GM06990 (cell line): ENCODE measurements around the gene INSR.

Source experiments
- DNase-seq: peaks from one replicate; pipeline ENCODE4 v3.0.0-alpha.2; 2011; ENCODE audit not compliant: insufficient read length; ENCODE audit errors: extremely low read depth
- H3K27me3 ChIP-seq: replicated peaks from 2 replicates; pipeline ENCODE4 v1.6.0; 2011; ENCODE audit warnings: low read length; ENCODE audit not compliant: control insufficient read depth, insufficient read depth
- H3K36me3 ChIP-seq: 2 replicates; pipeline ENCODE4 v1.5.1; 2011; ENCODE audit warnings: low read length; ENCODE audit not compliant: control insufficient read depth, insufficient read depth
- H3K4me3 ChIP-seq: replicated peaks from 2 replicates; pipeline ENCODE4 v1.5.1; 2011; ENCODE audit warnings: low read depth, mild to moderate bottlenecking, control low read depth, low read length
- TF ChIP-seq, protein P1 (sequence below): IDR thresholded peaks from 2 replicates; pipeline ENCODE4 v1.5.1; 2011; ENCODE audit warnings: low read length, control low read depth, mild to moderate bottlenecking, inconsistent platforms; ENCODE audit not compliant: insufficient read depth, poor library complexity, severe bottlenecking

The INSR gene

DNA sequence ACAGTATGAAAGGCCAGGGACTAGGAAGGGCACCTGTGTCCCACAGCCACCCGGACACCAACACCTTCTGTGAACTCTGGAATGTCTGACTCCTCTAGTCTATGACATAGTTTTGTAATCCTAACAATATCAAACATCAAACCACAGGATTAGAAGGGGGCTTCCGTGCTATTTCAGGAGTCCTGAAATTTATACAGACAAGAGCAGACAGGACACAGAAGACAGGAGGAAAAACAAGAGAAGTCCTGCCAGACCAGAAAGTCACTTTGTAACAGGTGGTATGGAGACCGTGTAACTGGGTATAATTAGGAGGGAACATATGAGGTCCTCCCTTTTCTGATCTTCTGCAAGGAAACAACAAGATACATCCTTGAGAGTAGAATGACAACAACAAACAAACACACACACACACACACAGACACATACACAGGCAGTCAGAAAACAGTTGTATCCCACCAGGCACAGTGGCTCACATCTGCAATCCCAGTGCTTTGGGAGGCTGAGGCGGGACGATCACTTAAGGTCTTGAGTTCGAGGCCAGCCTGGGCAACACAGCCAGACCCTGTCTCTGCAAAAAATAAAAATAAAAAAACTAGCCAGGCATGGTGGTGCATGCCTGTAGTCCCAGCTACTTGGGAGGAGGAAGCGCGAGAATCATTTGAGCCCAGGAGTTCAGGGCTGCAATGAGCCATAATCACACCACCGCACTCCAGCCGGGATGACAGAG is 13.1 kb downstream of the INSR start:
- Histone ChIP-seq H3K36me3 (no peaks in the 10 kb centered on the region), H3K4me3 (no peak overlapping the region), H3K27me3 (no peaks in the 10 kb centered on the region)
- TF ChIP-seq, protein P1, sequence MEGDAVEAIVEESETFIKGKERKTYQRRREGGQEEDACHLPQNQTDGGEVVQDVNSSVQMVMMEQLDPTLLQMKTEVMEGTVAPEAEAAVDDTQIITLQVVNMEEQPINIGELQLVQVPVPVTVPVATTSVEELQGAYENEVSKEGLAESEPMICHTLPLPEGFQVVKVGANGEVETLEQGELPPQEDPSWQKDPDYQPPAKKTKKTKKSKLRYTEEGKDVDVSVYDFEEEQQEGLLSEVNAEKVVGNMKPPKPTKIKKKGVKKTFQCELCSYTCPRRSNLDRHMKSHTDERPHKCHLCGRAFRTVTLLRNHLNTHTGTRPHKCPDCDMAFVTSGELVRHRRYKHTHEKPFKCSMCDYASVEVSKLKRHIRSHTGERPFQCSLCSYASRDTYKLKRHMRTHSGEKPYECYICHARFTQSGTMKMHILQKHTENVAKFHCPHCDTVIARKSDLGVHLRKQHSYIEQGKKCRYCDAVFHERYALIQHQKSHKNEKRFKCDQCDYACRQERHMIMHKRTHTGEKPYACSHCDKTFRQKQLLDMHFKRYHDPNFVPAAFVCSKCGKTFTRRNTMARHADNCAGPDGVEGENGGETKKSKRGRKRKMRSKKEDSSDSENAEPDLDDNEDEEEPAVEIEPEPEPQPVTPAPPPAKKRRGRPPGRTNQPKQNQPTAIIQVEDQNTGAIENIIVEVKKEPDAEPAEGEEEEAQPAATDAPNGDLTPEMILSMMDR = no peak
- DNase-seq = no peak

- TF ChIP-seq, protein P1 = no peak
- H3K36me3 ChIP-seq = no peaks in the 10 kb centered on the region; the same call in 1 of the 2 replicates
- H3K27me3 ChIP-seq = no peaks in the 10 kb centered on the region
- peak; percentile 34 for DNase-seq
- H3K4me3 ChIP-seq = peak overlapping the region; percentile 7; the same call in 1 of the 2 replicates
These were observed 21.2 kb downstream of the INSR start for GRCh38 chr19:7272856-7273578.

- H3K27me3 ChIP-seq = no peaks in the 10 kb centered on the region
- no peak for DNase-seq
- TF ChIP-seq, protein P1 = no peak
These were observed 25.5 kb downstream of the INSR start for GRCh38 chr19:7268705-7269098.

GRCh38 chr19:7267792-7268704 is 26.2 kb downstream of the INSR start:
- no peak for DNase-seq

More at GRCh38 chr19:7268705-7269098, 25.5 kb downstream of the INSR start:
- H3K36me3 ChIP-seq = peaks cover 3% of the 10 kb centered on the region; the same call in 1 of the 2 replicates
- H3K4me3 ChIP-seq = no peak overlapping the region

DNA sequence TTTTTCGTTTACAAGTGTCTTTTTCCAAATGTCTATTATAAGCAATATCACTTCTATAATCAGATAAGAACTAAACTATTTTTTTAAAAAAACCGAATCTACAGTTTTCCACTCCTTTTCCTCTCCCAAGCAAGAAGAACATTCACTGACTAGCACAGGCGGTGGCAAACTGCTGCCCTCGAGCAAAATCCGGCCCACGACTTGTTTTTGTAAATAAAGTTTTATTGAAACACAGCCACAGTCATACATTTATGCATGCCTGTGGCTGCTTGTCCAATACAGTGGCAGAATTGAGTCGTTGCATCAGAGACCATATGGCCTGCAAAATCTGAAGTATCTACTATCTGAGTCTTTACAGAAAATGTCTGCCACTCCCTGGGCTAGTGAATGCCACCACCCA is 27.4 kb downstream of the INSR start:
- TF ChIP-seq, protein P1 = no peak
- Histone ChIP-seq H3K36me3 (peaks cover 3% of the 10 kb centered on the region; the same call in 1 of the 2 replicates), H3K27me3 (no peaks in the 10 kb centered on the region), H3K4me3 (no peak overlapping the region)
- no peak for DNase-seq

More at GRCh38 chr19:7267792-7268704, 26.2 kb downstream of the INSR start:
- TF ChIP-seq, protein P1 = no peak
- H3K27me3 ChIP-seq = no peaks in the 10 kb centered on the region
- peaks cover 3% of the 10 kb centered on the region; the same call in 1 of the 2 replicates for H3K36me3 ChIP-seq
- H3K4me3 ChIP-seq = no peak overlapping the region
